NT2/D1 (cell line): ENCODE data around the gene HERPUD1.

Experiments used
- DNase-seq: peaks from one replicate; pipeline ENCODE4 v3.0.0-alpha.2; 2011; ENCODE audit warnings: low read depth, low spot score
- H3K27me3 ChIP-seq: 2 replicates; pipeline ENCODE4 v1.6.0; 2011; ENCODE audit warnings: mild to moderate bottlenecking; ENCODE audit not compliant: insufficient read length, insufficient read depth
- H3K36me3 ChIP-seq: 2 replicates; pipeline ENCODE4 v1.6.1; 2011; ENCODE audit warnings: mild to moderate bottlenecking, low read length, mixed read lengths; ENCODE audit not compliant: insufficient read depth, insufficient read length
- H3K4me1 ChIP-seq: 2 replicates; pipeline ENCODE4 v1.5.1; 2011; ENCODE audit not compliant: insufficient read depth, insufficient read length
- H3K4me3 ChIP-seq: 2 replicates; pipeline ENCODE4 v1.5.1; 2011; ENCODE audit warnings: low read depth; ENCODE audit not compliant: insufficient read length
- H3K9ac ChIP-seq: 2 replicates; pipeline ENCODE4 v1.6.0; 2011; ENCODE audit warnings: low read depth; ENCODE audit not compliant: insufficient read length
- H3K9me3 ChIP-seq: 2 replicates; pipeline ENCODE4 v1.5.1; 2011; ENCODE audit warnings: mild to moderate bottlenecking, low read length; ENCODE audit not compliant: insufficient read depth
- SUZ12 ChIP-seq: IDR thresholded peaks from 2 replicates; pipeline ENCODE4 v1.6.1; 2011; ENCODE audit not compliant: insufficient read length, insufficient read depth; ENCODE audit errors: extremely low read depth
- YY1 ChIP-seq: IDR thresholded peaks from 2 replicates; pipeline ENCODE4 v1.6.1; 2011; ENCODE audit not compliant: insufficient read length, insufficient read depth
- ZNF274 ChIP-seq: IDR thresholded peaks from 2 replicates; pipeline ENCODE4 v1.6.1; 2011; ENCODE audit warnings: mild to moderate bottlenecking, low read depth, low read length

Gene HERPUD1

DNA sequence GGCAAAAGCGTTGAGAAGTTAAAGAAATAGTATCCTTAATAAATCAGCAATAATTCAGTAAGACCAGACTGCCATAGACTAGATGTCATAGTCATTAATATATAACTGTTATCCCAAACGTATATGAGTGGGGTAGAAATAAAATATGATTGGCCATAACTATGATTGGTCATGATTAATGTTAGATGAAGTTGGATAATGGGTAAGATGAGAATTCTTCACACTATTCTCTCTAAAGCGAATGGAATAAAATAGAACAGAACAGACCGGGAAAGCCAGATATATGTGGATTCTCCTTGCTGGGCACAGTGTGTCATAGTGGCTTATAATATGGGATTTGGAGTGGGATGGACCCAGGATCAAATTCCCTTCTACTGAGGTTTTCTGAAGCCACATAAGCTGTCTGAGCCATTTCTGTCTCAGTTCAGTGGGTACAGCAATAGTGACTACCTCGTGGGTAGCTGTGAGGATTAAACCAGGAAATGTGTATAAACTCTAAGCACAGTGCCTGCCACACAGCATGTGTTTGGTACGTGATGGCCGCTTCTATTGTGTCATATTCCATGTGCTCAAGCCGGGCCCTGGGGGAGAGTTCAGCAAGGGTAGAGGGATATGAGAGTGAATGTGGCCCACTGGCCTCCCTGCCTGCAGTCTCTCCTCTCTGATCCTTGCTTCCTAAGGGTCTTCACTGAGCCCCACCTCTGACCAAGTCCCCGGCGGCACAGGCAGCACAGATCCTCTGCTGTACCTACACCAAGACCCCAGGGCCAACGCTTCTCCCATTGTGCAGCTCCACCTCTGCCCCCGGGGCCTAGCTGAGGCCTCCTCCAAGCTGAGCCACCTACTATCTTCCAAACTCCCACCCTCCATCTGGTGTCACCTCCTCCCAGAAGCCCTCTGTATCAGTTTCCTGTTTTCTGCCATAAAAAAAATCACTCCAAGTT, 33.5 kb downstream of the HERPUD1 start:
- TF ChIP-seq ZNF274 (no peak), SUZ12 (no peak), YY1 (no peak)
- H3K36me3 ChIP-seq = no peaks in the 10 kb centered on the region
- H3K4me1 ChIP-seq = peaks cover 3% of the 10 kb centered on the region
- no peaks in the 10 kb centered on the region for H3K9me3 ChIP-seq
- H3K9ac ChIP-seq = no peak overlapping the region
- no peak overlapping the region for H3K4me3 ChIP-seq
- H3K27me3 ChIP-seq = no peaks in the 10 kb centered on the region
- no peak for DNase-seq

DNA sequence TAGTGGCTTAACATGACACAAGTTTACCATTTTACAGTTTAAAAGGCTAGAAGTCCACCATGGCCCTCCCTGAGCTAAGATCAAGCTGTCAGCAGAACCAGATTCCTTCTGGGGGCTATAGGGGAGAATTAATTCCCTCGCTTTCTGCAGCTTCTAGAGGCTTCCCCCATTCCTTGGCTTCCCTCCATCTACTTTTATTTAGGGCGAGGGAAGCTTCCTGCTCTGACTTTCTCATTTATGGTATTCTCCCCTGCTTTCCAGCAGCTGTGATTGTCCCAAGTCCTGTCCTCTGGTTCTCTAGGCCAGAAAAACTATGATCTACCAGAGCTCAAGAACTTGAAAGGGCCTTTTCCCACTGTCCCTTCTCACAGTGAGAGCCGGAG, 34.1 kb downstream of the HERPUD1 start:
- no peak for DNase-seq
- Histone ChIP-seq H3K27me3 (no peaks in the 10 kb centered on the region), H3K4me1 (peaks cover 3% of the 10 kb centered on the region), H3K9me3 (no peaks in the 10 kb centered on the region), H3K36me3 (no peaks in the 10 kb centered on the region), H3K9ac (no peak overlapping the region), H3K4me3 (no peak overlapping the region)
- TF ChIP-seq ZNF274 (no peak), SUZ12 (no peak), YY1 (no peak)

DNA sequence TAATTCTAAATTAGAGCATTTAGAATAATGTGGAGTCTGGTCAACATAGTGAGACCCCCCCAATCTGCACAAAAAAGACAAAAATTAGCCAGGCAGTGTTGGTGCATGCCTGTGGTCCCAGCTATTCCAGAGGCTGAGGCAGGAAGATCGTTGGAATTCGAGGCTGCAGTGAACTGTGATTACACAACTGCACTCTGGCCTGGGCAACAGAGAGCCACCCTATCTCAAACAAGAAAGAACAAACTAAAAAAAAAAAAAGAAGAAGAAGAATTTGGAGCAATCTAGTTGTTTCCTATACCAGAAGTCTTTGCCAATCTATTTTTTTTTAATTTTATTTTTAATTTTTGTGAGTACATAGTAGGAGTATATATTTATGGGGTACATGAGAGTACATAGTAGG, 35.8 kb downstream of the HERPUD1 start:
- no peak for TF ChIP-seq YY1
- no peak for TF ChIP-seq SUZ12
- TF ChIP-seq ZNF274 = no peak
- Histone ChIP-seq H3K4me1 (peaks cover 3% of the 10 kb centered on the region), H3K36me3 (no peaks in the 10 kb centered on the region), H3K27me3 (no peaks in the 10 kb centered on the region), H3K4me3 (no peak overlapping the region), H3K9me3 (no peaks in the 10 kb centered on the region), H3K9ac (no peak overlapping the region)
- DNase-seq = no peak

DNA sequence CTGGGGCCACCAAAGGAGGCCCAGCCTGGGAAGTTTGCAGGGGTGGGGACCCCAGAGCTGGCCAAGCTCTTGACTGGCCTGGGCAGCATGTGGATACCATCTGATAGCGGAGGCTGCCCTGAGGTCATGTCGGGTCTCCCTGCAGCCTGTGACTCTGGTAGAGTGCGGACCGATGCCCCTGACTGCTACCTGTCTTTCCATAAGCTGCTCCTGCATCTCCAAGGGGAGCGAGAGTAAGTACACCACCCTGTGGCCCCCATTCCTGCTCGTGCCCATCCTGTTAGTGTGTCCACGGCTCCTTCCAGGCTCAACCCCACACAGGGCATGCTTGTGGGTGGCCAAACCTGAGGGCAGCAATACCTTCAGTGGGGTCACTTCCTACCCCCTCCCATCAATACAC, 37.8 kb downstream of the HERPUD1 start:
- Histone ChIP-seq H3K9me3 (no peaks in the 10 kb centered on the region), H3K27me3 (no peaks in the 10 kb centered on the region), H3K36me3 (no peaks in the 10 kb centered on the region), H3K4me1 (peaks cover 3% of the 10 kb centered on the region), H3K4me3 (no peak overlapping the region), H3K9ac (no peak overlapping the region)
- no peak for DNase-seq
- TF ChIP-seq YY1 (no peak), ZNF274 (no peak), SUZ12 (no peak)

DNA sequence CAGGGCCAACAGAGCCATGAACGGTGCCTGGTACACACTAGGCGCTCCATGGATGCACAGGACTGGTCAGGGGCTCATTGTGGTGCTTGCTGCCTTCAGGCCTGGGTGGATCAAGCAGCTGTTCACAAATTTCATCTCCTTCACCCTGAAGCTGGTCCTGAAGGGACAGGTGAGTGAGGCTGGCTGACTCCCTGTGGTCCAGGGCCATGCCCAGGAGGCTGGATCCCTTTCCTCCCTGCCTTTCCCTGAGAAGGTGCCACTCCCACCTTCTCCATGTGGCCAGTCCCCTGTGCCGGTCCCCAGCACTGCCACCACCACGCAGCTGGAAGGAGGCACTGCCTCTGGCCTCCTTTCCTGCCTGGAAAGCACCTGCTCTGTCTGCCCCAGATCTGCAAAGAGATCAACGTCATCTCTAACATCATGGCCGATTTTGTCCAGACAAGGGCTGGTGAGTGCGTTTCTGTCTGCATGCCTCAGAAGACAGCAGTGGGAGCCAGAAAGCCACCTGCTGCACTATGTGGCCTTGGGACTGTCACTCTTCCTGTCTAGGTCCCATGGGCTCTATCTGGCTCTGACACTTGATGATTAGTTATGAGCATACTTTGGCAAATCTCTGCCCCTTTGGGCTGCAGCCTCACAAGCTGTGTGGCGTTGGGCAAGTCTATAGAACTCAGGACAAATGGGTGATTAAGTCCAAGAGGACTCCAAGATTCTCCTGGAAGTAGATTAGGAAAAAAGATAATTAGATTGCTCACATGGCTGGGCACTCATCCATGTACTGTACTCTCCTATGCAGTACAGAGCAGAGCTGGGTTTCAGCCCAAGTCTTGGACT, 39.2 kb downstream of the HERPUD1 start:
- Histone ChIP-seq H3K36me3 (no peaks in the 10 kb centered on the region), H3K27me3 (no peaks in the 10 kb centered on the region), H3K9me3 (no peaks in the 10 kb centered on the region), H3K4me1 (no peaks in the 10 kb centered on the region), H3K4me3 (no peak overlapping the region), H3K9ac (peak overlapping the region; percentile 8)
- no peak for DNase-seq
- TF ChIP-seq YY1 = no peak
- no peak for TF ChIP-seq SUZ12
- TF ChIP-seq ZNF274 = no peak

DNA sequence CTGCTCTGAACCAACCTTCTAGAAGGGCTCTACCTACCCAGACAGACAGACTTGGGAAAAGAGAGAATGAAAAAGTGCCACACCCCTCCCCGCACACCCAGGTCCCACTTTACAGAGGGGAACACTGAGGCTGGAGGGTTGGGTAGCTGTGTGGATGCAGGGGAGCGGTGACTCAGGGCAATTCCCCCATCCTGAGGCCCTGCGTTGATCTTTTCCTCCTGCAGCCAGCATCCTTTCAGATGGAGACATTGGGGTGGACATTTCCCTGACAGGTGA, 39.8 kb downstream of the HERPUD1 start:
- Histone ChIP-seq H3K4me3 (no peak overlapping the region), H3K9me3 (no peaks in the 10 kb centered on the region), H3K27me3 (no peaks in the 10 kb centered on the region), H3K4me1 (no peaks in the 10 kb centered on the region), H3K9ac (no peak overlapping the region), H3K36me3 (no peaks in the 10 kb centered on the region)
- TF ChIP-seq YY1 (no peak), ZNF274 (no peak)
- no peak for DNase-seq
